ENCODE results near the gene PFKFB4.

DNA sequence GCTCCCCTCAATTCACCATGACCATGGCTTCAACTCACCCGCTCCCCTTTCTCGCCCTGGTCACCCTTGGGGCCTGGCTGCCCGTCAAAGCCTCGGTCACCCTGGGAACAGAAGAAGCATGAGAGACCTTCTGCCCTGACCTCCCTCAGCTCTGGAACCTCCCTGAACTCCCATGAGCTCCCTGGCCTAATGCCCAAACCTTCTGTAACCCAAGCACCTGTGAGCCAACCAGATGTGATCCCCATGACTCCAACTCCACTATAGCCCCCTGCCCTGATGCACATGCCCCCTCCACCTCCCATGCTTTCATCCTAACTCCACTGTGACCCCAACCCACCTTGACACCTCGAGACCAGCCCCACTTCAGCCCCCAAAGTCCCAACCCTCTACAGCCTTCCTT is 10.5 kb upstream of the PFKFB4 start:
- TF ChIP-seq POLR2AphosphoS5 (IDR thresholded peaks at IDR 0.05; ENCODE audit: low read depth, low read length) (no peak), TAF1 (IDR thresholded peaks at IDR 0.05; ENCODE audit: borderline replicate concordance, insufficient read depth, low read length) (no peak)
